HG02840 (cell line): ENCODE results near the gene CSNK2B.

ENCODE experiments used
- ATAC-seq: cut with Tn5 transposase; IDR thresholded peaks from one replicate; pipeline ENCODE4 v1.9.1; 2021; ENCODE audit warnings: mild to moderate bottlenecking, moderate library complexity, moderate number of reproducible peaks; ENCODE audit not compliant: unreplicated experiment, low FRiP score

Gene CSNK2B

DNA sequence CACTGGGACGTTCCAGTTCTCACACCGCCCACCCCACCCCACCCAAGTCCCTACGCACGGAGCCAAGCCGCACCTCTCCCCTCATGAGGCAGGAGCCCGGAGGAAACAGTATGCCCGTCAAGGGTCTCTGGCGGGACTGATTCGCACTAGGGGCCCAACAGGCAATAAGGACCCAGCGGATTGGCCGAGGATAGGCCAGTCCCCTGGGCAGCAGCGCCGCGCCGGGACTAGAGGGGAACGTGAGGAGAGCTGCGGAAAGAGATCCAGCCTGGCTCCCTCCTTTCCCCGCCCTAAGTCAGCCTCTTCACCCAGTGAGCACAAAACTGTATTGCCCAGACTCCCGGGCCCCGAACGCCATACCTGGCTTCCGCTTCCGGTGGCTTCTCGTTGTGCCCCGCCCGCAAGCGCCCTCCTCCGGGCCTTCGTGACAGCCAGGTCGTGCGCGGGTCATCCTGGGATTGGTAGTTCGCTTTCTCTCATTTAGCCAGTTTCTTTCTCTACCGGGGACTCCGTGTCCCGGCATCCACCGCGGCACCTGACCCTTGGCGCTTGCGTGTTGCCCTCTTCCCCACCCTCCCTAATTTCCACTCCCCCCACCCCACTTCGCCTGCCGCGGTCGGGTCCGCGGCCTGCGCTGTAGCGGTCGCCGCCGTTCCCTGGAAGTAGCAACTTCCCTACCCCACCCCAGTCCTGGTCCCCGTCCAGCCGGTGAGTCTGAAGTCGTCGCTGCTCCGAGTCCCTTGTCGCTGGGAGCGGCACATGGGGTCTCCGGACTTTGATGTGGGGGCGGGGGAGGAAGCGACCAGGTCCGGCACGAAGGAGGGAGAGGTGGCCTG, at the start of gene CSNK2B:
Gene CSNK2B, plus strand, starts transcription at position 580 of the 836 bp plus-strand sequence. CDS start 752 bp downstream, outside the sequence.
- peak; percentile 79 for ATAC-seq

DNA sequence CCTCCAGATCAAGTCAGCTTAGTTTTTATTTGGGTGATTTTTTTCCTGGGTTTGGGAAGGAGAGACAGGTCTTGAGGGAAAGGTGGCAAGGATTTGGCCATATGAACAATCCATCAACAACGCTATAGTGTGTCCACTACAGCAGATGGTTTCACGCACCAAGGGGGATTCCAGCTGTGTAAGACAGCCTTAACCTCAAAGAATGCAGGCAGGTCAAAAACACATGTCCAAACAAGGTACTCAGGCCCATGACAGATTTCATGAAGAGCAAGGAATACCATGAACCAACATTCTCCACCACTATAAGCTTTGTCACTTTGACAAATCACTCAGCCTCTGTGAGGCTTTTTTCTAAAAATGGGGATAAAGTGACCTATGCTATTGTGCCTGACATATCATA, 48.9 kb upstream of the CSNK2B start:
- ATAC-seq = no peak

DNA sequence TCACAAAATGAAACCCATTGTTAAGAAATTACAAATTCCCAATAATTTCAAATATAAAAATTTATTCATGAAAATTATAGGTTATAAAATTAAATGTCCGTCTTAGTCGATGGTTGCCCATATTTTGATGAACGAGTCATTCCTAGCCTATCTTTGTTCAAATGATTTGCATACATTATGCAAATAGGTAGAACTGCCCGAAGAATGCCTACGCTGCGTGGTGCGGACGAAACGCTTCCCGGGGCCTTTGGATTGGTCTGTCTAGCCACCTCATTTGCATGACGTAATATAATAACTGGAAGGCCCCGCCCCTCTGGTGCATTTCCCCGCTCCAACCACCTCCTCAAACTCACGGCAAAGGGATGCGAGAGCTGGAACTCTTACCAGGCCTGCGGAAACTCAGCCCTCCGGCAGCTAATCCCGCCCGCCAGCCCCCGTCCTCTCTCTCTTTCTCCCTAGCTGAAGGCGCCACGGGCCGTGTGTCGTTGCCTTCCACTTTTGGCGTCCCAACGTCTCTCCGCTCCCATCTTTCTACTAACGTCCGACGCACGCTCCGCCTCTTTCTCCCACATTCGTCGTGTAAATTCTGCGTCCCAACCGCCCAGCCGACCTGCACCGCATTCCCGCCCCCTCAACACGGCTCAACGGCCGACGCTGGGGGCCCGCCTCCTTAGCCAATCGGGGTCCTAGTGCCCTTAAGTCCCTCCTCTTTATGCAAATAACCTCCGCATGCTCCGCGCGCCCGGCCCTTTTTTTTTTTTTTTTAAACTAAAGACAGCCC, 45.9 kb upstream of the CSNK2B start:
- peak; percentile 83 for ATAC-seq

DNA sequence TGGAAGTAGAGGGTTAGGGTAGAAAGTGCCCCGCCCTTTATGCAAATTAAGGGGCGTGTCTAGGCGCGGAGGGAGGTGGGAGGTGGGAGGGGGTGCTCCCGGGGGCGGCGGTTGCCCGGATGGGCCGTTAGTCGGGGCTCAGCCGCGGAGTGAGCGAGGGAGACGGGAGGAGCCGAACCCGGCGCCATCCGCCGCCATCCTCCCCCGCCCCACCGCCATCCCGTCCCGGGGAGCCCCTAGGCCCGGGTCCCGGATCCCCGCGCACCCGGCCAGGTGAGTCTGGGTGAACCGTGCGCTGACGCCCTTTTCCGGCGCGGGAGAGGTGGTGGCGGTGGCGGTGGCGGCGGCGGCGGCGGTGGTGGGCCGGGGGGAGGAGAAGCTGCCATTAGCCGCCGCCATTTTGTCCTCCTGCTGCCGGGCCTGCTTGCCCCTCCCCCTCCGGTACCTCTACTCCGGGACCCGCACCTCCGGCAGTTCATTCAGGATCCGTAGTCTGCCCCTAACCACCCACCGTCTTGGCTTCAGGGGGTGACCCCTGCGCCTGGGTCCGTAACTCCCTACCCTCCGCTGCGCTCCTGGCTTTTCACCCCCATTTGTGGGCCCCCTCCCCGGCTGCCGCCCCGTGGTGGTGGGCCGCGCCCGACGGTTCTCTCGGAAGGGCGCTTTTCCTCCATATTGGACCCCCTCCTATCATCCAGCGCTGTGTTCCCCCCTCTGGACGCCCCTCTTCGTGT, 45.1 kb upstream of the CSNK2B start, which contains the start of gene PRRC2A:
Gene PRRC2A, plus strand, starts transcription at position 130 of the 734 bp plus-strand sequence. CDS start 2,075 bp downstream, outside the sequence.
- peak; percentile 33 for ATAC-seq

DNA sequence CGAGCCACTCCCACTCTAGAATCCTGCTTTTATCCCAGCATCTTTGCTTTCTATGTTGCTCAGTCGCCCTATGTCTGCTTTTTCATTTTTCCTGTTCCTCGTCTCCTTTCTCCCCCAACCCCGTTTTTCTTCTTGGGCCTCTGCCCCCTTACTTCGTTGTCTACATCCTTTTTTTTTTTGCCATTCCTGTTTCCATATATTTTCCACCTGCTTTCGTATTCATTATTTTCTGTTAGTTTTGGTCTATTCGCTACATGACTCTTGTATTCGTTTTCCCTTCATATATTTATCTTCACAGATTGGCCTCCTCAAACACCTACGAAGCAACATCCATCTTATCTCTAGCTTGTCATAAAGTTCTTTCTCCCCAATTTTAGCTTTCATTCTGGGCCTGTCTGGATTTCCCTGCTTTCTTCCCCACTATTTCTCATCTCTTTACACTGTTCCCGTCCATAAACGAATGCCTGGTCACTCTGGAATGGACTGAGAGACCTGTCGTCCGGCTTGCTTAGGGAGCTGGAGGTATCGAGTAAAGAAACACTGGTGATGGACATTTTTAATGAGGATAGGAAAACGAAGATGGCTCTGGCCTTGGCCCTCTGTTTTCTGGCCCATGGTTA, 44.5 kb upstream of the CSNK2B start:
- ATAC-seq = no peak

DNA sequence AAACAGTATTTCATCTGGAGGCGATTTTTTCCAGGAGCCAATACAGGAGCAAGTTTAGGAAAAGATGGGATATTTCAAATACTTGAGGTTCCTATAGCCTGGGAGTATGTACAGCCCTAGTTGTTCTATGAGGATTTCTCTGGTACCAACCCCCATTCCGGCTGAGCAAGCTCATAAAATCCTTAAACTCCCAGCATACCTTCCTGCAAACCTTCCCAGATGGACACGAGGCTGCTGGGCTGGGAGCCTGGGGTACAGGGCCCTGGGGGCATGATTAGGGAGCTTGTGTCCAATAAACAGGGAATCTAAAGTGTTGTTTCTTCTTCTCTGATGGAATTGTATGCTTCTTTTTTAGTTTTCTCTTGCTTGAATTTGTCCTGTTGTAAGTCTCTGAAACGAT, 43.9 kb upstream of the CSNK2B start:
- no peak for ATAC-seq

DNA sequence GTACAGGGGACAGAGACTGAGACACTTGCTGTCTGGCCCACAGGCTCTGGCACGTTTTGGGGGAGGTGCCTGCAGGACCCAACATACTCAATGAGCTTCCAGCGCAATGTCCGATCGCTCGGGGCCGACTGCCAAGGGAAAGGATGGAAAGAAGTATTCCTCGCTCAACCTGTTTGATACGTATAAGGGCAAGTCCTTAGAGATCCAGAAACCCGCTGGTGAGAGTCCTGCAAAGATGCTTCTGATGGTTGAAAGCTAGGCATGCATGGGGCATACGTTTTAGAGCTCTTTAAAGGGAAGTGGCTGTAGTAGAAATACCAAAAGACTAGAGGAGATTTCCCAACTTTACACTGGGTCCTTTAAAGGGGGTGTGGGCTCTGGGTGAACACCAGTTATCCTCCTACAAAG, 43.2 kb upstream of the CSNK2B start:
- ATAC-seq = no peak

DNA sequence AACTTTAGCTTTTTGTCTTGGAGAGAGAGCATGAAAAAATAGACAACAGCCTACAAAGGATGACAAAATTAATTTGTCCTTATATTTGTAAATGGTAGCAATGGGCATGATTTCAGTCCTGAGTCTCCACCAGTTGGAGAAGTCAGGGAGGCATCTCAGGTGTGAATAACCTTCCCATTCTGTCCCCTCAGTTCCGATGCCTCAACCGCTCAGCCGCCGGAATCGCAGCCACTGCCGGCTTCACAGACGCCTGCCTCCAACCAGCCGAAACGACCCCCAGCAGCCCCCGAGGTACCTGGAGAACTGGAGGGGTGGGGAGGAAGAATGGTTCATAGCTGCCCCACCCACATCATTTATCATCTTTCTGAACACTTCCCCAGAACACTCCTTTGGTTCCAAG, 41.8 kb upstream of the CSNK2B start:
- ATAC-seq = no peak

DNA sequence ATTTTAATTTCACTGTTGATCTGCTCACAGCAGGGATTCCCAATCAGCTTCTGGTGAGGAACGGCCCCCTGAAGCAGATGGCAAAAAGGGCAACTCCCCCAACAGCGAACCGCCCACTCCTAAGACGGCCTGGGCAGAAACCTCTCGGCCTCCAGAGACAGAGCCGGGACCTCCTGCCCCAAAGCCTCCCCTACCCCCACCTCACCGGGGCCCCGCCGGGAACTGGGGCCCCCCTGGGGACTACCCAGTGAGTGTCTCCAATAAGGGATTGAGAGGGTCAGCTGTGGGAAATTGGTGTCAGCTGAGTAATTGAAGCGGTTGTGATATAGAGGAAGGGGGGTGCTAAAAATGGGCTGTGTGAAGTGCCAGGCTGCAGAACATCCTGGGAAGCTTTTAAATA, 38.9 kb upstream of the CSNK2B start:
- ATAC-seq = no peak

DNA sequence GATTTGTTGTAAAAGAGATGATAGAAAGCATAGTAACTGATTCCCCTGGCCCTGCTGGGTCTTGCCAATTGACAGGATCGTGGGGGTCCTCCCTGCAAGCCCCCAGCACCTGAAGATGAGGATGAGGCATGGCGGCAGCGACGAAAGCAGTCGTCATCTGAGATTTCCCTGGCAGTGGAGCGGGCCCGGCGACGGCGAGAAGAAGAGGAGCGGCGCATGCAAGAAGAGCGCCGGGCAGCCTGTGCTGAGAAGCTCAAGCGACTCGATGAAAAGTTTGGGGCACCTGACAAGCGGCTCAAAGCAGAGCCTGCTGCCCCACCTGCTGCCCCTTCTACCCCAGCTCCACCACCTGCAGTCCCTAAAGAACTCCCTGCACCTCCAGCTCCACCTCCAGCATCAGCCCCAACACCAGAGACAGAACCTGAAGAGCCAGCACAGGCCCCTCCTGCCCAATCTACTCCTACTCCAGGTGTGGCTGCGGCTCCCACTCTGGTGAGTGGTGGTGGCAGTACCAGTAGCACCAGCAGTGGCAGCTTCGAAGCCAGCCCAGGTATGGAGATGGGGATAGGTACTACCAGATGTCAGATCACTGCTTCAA, 38.1 kb upstream of the CSNK2B start:
- no peak for ATAC-seq

DNA sequence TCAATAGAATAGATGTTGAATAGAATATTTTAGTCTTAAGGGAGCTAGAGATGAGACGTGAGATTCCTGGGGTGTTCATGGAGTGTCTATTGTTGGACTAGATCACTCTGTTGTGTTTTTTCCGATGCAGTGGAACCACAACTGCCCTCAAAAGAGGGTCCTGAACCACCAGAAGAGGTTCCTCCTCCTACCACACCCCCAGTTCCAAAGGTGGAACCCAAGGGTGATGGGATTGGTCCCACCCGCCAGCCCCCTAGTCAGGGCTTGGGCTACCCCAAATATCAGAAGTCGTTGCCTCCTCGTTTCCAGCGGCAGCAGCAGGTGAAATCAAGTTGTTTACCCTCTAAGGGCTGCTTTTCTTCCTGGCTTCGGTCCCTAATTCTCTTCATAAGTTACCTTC, 36.9 kb upstream of the CSNK2B start:
- no peak for ATAC-seq

DNA sequence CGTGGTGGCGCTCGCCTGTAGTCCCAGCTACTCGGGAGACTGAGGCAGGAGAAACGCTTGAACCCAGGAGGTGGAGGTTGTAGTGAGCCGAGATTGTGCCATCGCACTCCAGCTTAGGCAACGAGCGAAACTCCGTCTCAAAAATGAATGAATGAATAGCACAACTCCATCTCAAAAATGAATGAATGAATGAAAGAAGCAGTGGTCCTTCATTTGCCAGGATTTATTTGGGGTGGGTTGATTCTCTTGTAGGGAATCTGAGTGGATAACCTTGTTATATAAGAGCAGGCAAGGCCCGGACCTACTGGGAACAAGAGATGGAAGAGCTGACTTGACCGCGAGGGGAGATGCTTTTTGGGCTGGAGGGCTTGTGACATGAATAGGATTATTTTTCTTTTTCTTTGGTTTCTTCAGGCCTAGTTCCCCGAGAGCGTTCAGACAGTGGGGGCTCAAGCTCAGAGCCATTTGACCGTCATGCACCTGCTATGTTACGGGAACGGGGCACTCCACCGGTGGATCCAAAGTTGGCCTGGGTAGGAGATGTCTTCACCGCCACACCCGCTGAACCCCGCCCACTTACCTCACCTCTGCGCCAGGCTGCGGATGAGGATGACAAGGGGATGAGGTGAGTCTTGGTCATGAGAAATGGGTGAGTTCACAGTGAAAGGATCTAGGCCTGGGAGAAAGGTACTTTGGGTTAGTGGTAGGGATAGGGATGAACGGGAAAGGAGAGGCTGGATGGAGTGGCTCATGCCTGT, 35.5 kb upstream of the CSNK2B start:
- ATAC-seq = no peak

DNA sequence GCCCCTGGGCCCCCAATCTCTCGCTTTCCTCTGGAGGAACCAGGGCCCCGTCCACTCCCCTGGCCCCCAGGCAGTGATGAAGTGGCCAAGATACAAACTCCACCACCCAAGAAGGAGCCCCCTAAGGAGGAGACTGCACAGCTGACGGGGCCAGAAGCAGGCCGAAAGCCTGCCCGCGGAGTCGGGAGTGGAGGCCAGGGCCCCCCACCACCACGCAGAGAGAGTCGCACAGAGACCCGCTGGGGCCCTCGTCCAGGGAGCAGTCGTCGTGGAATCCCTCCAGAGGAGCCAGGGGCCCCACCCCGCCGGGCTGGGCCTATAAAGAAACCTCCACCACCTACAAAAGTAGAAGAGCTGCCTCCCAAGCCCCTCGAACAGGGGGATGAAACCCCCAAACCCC, 34.7 kb upstream of the CSNK2B start:
- ATAC-seq = no peak

DNA sequence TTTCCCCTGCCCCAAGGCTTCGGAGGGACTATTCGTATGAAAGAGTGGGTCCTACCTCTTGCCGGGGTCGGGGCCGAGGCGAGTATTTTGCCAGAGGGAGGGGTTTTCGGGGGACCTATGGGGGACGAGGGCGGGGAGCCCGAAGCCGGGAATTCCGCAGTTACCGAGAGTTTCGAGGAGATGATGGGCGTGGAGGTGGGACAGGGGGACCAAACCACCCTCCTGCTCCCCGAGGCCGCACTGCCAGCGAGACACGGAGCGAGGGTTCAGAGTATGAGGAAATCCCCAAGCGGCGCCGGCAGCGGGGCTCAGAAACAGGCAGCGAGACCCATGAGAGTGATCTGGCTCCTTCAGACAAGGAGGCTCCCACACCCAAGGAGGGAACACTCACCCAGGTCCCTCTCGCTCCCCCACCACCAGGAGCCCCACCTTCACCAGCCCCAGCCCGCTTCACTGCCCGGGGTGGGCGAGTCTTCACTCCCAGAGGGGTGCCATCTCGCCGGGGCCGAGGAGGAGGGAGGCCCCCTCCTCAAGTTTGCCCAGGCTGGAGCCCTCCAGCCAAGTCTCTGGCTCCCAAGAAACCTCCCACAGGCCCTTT, 34.1 kb upstream of the CSNK2B start:
- ATAC-seq = no peak

DNA sequence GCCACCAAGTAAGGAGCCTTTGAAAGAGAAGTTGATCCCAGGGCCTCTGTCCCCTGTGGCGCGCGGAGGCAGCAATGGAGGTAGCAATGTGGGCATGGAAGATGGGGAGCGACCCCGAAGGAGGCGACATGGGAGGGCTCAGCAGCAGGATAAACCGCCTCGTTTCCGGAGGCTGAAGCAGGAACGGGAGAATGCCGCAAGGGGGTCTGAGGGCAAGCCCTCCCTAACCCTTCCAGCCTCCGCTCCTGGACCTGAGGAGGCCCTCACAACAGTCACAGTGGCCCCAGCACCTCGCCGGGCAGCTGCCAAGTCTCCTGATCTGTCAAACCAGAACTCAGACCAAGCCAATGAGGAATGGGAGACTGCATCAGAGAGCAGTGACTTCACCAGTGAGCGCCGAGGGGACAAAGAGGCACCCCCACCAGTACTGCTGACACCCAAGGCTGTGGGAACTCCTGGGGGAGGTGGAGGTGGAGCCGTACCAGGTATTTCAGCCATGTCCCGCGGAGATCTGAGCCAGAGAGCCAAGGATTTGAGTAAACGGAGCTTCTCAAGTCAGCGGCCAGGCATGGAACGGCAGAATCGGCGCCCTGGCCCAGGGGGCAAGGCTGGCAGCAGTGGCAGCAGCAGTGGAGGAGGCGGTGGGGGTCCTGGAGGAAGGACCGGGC, 33.5 kb upstream of the CSNK2B start:
- no peak for ATAC-seq

DNA sequence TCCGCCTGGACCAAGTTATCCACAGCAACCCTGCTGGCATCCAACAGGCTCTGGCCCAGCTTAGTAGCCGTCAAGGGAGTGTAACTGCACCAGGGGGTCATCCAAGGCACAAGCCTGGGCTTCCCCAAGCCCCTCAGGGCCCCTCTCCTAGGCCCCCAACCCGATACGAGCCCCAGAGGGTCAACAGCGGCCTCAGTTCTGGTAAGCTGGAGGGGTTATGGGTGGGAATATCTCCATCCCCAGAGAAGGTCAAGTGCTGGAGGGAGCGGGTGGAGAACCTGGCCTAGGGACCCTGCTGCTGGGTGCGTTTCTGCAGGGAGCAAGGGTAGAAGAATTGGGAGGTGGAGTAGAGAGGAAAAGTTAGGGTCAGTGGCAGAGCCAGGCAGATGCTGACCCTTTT, 32.4 kb upstream of the CSNK2B start:
- ATAC-seq = no peak

DNA sequence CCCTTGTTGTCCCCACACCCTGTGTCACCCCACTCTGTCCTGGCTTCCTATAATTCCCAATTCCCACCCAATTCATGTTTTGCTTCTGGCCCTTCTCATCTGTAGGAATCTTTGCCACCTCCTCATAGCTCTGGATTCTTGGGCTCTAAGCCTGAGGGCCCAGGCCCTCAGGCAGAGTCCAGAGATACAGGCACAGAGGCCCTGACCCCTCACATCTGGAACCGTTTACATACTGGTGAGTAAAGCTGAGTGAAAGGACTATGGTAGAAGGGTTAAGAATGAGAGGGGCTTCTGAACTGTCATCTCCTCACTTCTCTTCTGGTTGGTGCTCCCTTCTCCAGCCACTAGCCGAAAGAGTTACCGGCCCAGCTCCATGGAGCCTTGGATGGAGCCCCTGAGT, 31.7 kb upstream of the CSNK2B start:
- no peak for ATAC-seq

DNA sequence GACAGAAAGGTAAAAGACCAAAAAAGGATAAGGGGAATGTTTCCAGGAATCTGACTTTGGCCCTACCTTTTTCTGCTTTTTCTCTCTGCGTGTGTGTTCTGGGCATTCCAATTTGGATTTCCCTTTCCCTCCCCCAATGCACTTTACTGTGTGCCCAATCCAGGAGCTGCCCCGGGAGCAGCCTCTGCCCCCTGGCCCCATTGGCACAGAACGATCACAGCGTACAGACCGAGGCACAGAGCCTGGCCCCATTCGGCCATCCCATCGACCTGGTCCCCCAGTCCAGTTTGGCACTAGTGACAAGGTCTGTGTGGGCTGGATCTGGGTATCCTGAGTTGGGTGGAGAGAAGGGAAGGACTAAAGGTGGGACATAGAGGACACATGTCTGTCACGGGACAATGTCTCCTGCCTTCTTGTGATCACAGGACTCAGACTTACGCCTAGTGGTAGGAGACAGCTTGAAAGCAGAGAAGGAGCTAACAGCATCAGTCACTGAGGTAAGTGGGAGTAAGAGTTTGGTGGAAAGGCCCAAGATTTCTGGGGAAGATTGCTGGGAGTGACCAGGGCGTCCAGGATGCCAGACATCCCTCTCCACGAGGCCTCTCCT, 30.8 kb upstream of the CSNK2B start:
- ATAC-seq = no peak
